GM19035 (cell line): Measurements from ENCODE around the gene LIMK2.

Source experiments
- ATAC-seq: cut with Tn5 transposase; IDR thresholded peaks from one replicate; pipeline ENCODE4 v1.9.1; 2021; ENCODE audit not compliant: unreplicated experiment

Gene LIMK2

DNA sequence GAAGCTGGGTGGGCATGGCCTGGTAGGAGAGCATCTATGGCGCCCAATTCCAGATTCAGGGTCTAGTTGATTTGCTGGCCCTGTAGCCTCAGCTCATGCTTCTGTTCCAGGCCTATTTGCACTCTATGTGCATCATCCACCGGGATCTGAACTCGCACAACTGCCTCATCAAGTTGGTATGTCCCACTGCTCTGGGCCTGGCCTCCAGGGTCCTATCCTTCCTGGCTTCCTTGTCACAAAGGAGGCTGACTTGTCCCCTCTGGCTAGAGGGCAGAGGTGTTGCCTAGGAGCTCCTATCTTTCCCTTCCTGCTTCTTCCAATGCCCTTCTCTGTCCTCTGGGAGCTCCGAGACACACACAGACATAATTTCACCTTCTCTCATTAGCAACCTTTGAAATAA, 58.9 kb downstream of the LIMK2 start:
- no peak for ATAC-seq

GRCh38 chr22:31271485-31271884, 59.4 kb downstream of the LIMK2 start:
- ATAC-seq, result no peak

DNA sequence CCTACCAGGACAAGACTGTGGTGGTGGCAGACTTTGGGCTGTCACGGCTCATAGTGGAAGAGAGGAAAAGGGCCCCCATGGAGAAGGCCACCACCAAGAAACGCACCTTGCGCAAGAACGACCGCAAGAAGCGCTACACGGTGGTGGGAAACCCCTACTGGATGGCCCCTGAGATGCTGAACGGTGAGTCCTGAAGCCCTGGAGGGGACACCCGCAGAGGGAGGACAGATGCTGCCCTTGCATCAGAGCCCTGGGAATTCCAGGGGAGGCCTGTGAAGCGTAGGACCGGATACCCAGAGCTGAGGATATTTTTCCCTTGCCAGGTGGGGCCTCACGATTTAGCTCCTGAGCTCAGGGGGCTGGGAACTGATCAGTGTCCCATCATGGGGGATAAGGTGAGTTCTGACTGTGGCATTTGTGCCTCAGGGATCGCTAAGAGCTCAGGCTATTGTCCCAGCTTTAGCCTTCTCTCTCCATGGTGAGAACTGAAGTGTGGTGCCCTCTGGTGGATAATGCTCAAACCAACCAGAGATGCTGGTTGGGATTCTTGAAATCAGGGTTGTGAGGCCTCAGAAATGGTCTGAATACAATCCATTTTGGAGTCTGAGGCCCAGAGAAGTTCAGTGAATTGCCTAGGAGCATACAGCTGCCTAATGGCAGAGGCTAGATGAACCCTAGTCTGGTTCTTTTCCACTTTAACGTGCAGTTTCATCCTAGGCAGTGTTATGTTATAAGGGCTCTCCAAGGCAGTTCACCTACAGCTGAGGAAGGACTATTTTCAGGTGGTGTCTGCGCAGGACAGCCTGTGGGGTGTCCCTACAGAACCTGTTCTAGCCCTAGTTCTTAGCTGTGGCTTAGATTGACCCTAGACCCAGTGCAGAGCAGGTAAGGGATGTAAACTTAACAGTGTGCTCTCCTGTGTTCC, 60.7 kb downstream of the LIMK2 start:
- ATAC-seq, result no peak

- ATAC-seq, result no peak
Observed at GRCh38 chr22:31274017-31274416, 61.9 kb downstream of the LIMK2 start.

GRCh38 chr22:31275018-31275417, 62.9 kb downstream of the LIMK2 start:
- ATAC-seq, result no peak

DNA sequence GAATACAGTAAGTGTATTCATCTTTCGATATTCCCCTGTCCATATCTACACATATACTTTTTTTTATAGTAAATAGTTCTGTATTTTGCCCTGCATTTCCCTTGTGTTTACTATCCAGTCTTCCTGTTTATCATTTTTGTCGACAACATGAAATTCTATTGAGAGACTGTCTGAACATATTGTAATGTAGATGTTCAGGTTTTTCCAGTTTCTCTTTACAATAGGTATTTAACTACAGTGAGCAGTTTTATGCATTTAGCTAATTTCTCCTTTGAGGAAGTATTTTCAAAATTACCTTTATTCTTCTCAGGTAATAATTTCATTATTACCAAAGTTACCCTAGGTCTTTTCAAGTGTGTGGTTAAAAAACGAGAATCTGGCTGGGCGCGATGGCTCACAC, 63.5 kb downstream of the LIMK2 start:
- no peak for ATAC-seq

GRCh38 chr22:31276426-31277167, 64.5 kb downstream of the LIMK2 start:
- ATAC-seq, result no peak

DNA sequence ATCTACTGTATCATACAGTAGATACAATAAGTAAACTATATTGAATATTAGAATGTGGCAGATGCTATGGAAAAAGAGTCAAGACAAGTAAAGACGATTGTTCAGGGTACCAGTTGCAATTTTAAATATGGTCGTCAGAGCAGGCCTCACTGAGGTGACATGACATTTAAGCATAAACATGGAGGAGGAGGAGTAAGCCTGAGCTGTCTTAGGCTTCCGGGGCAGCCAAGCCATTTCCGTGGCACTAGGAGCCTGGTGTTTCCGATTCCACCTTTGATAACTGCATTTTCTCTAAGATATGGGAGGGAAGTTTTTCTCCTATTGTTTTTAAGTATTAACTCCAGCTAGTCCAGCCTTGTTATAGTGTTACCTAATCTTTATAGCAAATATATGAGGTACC, 65.6 kb downstream of the LIMK2 start:
- ATAC-seq, result no peak

GRCh38 chr22:31278151-31278621, 66.1 kb downstream of the LIMK2 start:
- no peak for ATAC-seq

GRCh38 chr22:31278626-31279326, 66.7 kb downstream of the LIMK2 start:
- ATAC-seq, result no peak

- no peak for ATAC-seq
Observed at GRCh38 chr22:31279327-31279669, 67.2 kb downstream of the LIMK2 start.

DNA sequence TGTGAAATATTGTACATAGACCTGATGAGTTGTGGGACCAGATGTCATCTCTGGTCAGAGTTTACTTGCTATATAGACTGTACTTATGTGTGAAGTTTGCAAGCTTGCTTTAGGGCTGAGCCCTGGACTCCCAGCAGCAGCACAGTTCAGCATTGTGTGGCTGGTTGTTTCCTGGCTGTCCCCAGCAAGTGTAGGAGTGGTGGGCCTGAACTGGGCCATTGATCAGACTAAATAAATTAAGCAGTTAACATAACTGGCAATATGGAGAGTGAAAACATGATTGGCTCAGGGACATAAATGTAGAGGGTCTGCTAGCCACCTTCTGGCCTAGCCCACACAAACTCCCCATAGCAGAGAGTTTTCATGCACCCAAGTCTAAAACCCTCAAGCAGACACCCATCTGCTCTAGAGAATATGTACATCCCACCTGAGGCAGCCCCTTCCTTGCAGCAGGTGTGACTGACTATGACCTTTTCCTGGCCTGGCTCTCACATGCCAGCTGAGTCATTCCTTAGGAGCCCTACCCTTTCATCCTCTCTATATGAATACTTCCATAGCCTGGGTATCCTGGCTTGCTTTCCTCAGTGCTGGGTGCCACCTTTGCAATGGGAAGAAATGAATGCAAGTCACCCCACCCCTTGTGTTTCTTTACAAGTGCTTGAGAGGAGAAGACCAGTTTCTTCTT, 67.9 kb downstream of the LIMK2 start:
- no peak for ATAC-seq

GRCh38 chr22:31281733-31282132, 69.6 kb downstream of the LIMK2 start:
- no peak for ATAC-seq

DNA sequence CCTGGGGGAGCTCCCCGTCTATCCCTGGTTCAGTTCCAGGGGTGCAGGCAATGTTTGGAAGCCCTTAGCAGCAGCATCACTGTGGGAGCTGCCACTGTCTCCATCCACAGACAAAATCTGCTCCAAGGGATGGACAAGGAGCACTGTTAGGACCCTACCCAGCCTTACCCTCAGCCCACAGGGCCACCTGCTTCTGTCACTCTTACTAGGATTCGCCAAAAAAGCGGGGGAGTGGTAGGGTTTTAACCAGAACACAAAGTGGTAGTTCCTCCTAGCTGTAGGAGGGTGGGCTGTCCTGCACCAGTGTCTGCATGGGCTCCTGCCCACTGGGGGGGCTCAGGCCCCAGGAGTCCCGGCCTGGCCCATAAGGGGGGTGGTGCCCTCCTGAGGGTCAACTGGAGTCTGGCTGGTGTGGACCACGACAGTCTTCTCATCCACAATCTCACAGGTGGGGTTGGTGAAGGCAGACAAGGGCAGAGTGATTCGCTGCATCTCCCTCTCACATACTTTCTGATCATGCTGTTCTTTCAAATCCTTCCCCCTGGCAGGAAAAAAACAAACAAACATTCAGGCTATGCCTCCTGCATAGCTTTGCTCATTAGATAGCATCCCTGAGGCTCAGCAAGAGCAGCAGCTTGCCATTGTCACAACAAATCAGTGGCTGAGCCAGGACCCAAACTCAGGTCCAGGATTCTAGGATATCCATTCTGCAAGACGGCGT, 70.8 kb downstream of the LIMK2 start:
- no peak for ATAC-seq

GRCh38 chr22:31284281-31285155, 72.4 kb downstream of the LIMK2 start:
- ATAC-seq, result no peak

GRCh38 chr22:31286360-31287255, 74.5 kb downstream of the LIMK2 start:
- no peak for ATAC-seq

GRCh38 chr22:31287818-31288495, 75.9 kb downstream of the LIMK2 start:
- ATAC-seq, result no peak
